Vagina (tissue), 2 donors: ENCODE results near the gene ASPRV1.

Experiments
- CTCF ChIP-seq, 3 experiments: fragments of 450-650 bp in 2 of 3; fragments of 200-600 bp in 1 of 3; sonication (generic) in 1 of 3; IDR thresholded peaks; one replicate each; pipeline ENCODE4 v1.5.1; 2017 to 2019; ENCODE audit warnings: antibody characterized with exemption in 3 of 3, mild to moderate bottlenecking in 2 of 3, moderate library complexity in 2 of 3
- POLR2A ChIP-seq, 2 donors: fragments of 450-650 bp; IDR thresholded peaks; one replicate each; pipeline ENCODE4 v1.6.1; 2017; ENCODE audit warnings: antibody characterized with exemption in 2 of 2, mild to moderate bottlenecking in 2 of 2, moderate library complexity in 2 of 2
- POLR2AphosphoS5 ChIP-seq, 2 donors: sonication (generic); formaldehyde crosslinking; IDR thresholded peaks; one replicate each; pipeline ENCODE4 v1.9.0; 2017; ENCODE audit warnings: antibody characterized with exemption in 2 of 2, mild to moderate bottlenecking in 2 of 2, low read depth in 1 of 2; ENCODE audit not compliant: insufficient read depth in 1 of 2

GRCh38 chr2:69954084-69954483 is 7.3 kb downstream of the ASPRV1 start:
- TF ChIP-seq POLR2A (IDR thresholded peaks at IDR 0.05) = no peak
- no peak for TF ChIP-seq POLR2AphosphoS5 (IDR thresholded peaks at IDR 0.05; ENCODE audit: insufficient read depth in 1 of 2, low read depth in 1 of 2)
- TF ChIP-seq CTCF (IDR thresholded peaks at IDR 0.05) = no peak
